Lower leg skin (tissue), 4 donors: ENCODE results near the gene ECT2L. TPM values are rescaled to one million over a fixed set of nuclear protein-coding genes. Genes with fewer than 3 reads are reported as not detected.

Source experiments
- DNase-seq, 2 donors: peaks; one replicate each; pipeline ENCODE4 v3.0.0-alpha.2; 2019; ENCODE audit warnings: low spot score in 2 of 2
- H3K4me3 ChIP-seq: fragments of 200-600 bp; sonication (generic); 2 replicates; pipeline ENCODE4 v1.5.1; 2017; ENCODE audit warnings: mild to moderate bottlenecking, low read depth; ENCODE audit not compliant: poor library complexity, severe bottlenecking
- POLR2A ChIP-seq, 2 donors: fragments of 450-650 bp; IDR thresholded peaks; one replicate each; pipeline ENCODE4 v1.6.1; 2016 to 2017; ENCODE audit warnings: antibody characterized with exemption in 2 of 2, mild to moderate bottlenecking in 1 of 2, moderate library complexity in 1 of 2
- WGBS, 2 donors: methylation state at CpG; one replicate each; pipeline ENCODE4 v1.1.5; 2018; 5-methylcytosine and 5-hydroxymethylcytosine counted together
- intact Hi-C: fragments of 100-400 bp; cut with DNase I; formaldehyde crosslinking; loops from one replicate; pipeline ENCODE4 v1.15.0; 2023; ENCODE audit warnings: low total_unique reads
- total RNA-seq, 4 donors: library from RNA; depleted of rRNA; stranded (reverse); fragments of >200 nt; gene quantifications; one replicate each; pipeline ENCODE4 v1.1.0, GENCODE V29; 2016
- TF ChIP-seq, protein P1 (sequence below), 3 donors: fragments of 450-650 bp; IDR thresholded peaks; one replicate each; pipeline ENCODE4 v1.5.1; 2016; ENCODE audit warnings: antibody characterized with exemption in 3 of 3, mild to moderate bottlenecking in 3 of 3, moderate library complexity in 2 of 3

ECT2L gene
- total RNA-seq, 4 donors from 2014 or later, result 0.08 to 0.26 (median 0.10) TPM; not detected in 1

GRCh38 chr6:138809677-138810076 lies 13.8 kb downstream of the ECT2L start:
- 88% methylated on average over 3 of the region's 3 CpGs for WGBS, 2 donors

GRCh38 chr6:138811866-138812265 lies 16.0 kb downstream of the ECT2L start:
- TF ChIP-seq, protein P1, sequence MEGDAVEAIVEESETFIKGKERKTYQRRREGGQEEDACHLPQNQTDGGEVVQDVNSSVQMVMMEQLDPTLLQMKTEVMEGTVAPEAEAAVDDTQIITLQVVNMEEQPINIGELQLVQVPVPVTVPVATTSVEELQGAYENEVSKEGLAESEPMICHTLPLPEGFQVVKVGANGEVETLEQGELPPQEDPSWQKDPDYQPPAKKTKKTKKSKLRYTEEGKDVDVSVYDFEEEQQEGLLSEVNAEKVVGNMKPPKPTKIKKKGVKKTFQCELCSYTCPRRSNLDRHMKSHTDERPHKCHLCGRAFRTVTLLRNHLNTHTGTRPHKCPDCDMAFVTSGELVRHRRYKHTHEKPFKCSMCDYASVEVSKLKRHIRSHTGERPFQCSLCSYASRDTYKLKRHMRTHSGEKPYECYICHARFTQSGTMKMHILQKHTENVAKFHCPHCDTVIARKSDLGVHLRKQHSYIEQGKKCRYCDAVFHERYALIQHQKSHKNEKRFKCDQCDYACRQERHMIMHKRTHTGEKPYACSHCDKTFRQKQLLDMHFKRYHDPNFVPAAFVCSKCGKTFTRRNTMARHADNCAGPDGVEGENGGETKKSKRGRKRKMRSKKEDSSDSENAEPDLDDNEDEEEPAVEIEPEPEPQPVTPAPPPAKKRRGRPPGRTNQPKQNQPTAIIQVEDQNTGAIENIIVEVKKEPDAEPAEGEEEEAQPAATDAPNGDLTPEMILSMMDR (IDR thresholded peaks at IDR 0.05), result no peak
- TF ChIP-seq POLR2A (IDR thresholded peaks at IDR 0.05), result no peak
- H3K4me3 ChIP-seq, result no peak overlapping the region
- intact Hi-C loops, result loop anchor here (10.0 kb wide), 1 partner anchor 543 kb away; no protein-coding TSS in a partner anchor
- DNase-seq, result no peak
- 93 to 96% methylated on average over 3 of the region's 3 CpGs for WGBS, 2 donors

More at GRCh38 chr6:138809677-138810076, 13.8 kb downstream of the ECT2L start:
- no peak for DNase-seq
- intact Hi-C loops, result loop anchor here (10.0 kb wide), 1 partner anchor 545 kb away; no protein-coding TSS in a partner anchor
- H3K4me3 ChIP-seq, result no peak overlapping the region
- TF ChIP-seq, protein P1 (IDR thresholded peaks at IDR 0.05), result no peak
- no peak for TF ChIP-seq POLR2A (IDR thresholded peaks at IDR 0.05)

DNA sequence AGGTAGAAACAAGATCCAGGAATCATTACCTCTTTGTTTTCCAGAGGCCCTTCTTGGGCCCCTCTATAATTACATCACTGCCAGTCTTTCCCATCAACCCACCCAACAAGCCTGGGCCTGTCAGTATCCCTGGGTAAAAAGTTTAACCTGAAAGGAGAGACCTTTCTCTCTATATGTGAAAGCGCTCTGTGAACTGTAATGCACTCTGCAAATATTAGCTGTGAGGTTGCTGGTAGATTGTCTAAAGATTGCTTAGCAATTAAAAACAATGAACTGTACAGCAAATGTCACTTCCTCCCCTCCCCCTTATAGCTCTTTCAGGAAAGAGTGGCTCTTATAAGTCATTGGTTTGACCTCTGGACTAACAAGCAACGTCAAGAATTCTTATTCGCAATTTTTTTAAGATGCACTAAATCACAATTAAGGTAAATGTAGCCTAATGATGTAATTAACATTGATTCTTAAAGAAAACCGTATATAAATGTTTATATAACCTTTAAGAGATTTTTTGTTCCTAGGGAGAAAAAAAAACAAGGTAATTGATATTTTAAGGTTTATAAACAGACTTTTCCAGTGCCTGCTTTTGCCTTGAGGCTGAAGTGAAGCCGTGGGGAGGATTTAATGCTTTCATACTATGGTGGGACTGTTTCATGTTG lies 18.4 kb downstream of the ECT2L start:
- no peak overlapping the region for H3K4me3 ChIP-seq
- TF ChIP-seq, protein P1 (IDR thresholded peaks at IDR 0.05), result no peak
- no peak for TF ChIP-seq POLR2A (IDR thresholded peaks at IDR 0.05)
- DNase-seq, result no peak
- 65 to 68% methylated on average over 5 of the region's 5 CpGs for whole genome bisulfite sequencing, 2 donors
- intact Hi-C loops, result loop anchor here (2.0 to 10.0 kb wide), 2 partner anchors 176 to 540 kb away; no protein-coding TSS in a partner anchor

DNA sequence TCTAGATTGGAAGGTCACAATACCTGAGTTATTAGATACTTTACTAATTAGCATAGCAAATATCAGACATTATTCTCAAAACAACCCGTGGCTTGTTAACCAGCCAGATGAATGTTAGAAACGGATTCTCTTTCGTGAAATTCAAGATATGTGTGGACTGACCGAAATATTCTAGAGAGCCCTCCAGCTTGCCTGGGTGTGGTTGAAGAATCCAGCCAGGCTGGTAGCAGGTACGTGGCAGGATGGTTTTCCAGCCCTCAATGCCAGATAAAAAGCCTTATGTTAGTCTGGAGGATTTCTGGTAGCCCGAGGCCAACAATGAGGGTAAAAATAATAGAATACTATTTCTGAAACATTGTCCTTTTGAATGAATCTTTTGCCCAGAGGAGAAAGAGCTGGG lies 19.3 kb downstream of the ECT2L start:
- TF ChIP-seq, protein P1 (IDR thresholded peaks at IDR 0.05), result no peak
- TF ChIP-seq POLR2A (IDR thresholded peaks at IDR 0.05), result no peak
- intact Hi-C loops, result loop anchor here (2.0 to 10.0 kb wide), 2 partner anchors 176 to 540 kb away; no protein-coding TSS in a partner anchor
- no peak overlapping the region for H3K4me3 ChIP-seq
- no peak for DNase-seq
- 52 to 58% methylated on average over 6 of the region's 6 CpGs for WGBS, 2 donors

DNA sequence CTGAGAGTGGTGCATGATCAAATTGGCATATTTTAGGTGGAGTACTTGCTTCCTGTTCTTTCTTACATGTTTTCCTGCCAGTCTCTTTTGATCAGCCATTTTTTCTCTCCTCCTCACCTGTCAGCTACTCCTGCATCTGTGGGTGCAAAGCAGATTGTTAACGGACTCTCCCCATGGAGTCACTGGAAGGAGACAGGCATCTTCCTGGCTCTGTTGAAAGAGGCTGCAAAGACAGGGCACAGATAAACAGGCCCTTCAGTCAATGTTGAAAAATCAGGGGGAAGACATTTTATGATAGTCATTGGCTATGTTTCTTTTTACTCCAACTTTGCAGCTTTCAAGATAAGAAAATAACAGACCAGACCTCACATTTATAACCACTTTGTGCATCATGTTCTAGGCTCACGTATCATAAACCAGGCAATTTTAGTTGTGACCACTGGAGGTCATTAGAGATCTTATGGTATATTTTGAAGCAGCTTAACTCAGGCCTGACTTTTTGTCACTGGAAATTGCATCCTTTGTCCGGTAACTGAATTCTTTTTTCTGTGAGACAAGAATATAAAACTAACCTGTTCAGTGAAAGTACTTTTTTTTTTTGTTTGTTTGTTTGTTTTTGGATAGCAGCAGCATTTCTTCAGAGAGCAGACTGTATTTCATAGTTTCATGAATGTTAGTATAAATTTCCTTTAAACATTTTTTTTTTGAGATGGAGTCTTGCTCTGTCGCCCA lies 20.1 kb downstream of the ECT2L start:
- TF ChIP-seq POLR2A (IDR thresholded peaks at IDR 0.05), result no peak
- TF ChIP-seq, protein P1 (IDR thresholded peaks at IDR 0.05), result no peak
- WGBS, 2 donors, result 26 to 29% methylated on average over 4 of the region's 4 CpGs
- no peak for DNase-seq
- no peak overlapping the region for H3K4me3 ChIP-seq
- intact Hi-C loops, result loop anchor here (2.0 to 10.0 kb wide), 2 partner anchors 175 to 539 kb away; no protein-coding TSS in a partner anchor
